Retinal pigment epithelial cell (primary cell): ENCODE data around the gene OR10A3.

Experiments used
- DNase-seq: peaks from one replicate; pipeline ENCODE4 v3.0.0-alpha.2; 2010; ENCODE audit warnings: low read depth
- H3K4me3 ChIP-seq: 2 replicates; pipeline ENCODE4 v1.5.1; 2011; ENCODE audit warnings: mild to moderate bottlenecking, low read length, control low read depth, moderate library complexity
- CTCF ChIP-seq: conservative IDR thresholded peaks from 2 replicates; pipeline ENCODE4 v1.5.1; 2011; ENCODE audit warnings: low read depth, low read length, control low read depth, inconsistent platforms

OR10A3 gene

GRCh38 chr11:7896009-7896785 is 45.3 kb downstream of the OR10A3 start:
- no peak for TF ChIP-seq CTCF
- no peak for DNase-seq

GRCh38 chr11:7894251-7894650 is 47.3 kb downstream of the OR10A3 start:
- DNase-seq, result no peak
- H3K4me3 ChIP-seq, result no peak overlapping the region
- TF ChIP-seq CTCF, result no peak

More at GRCh38 chr11:7896009-7896785, 45.3 kb downstream of the OR10A3 start:
- no peak overlapping the region for H3K4me3 ChIP-seq

- H3K4me3 ChIP-seq, result no peak overlapping the region
- no peak for TF ChIP-seq CTCF
- no peak for DNase-seq
These were observed 47.7 kb downstream of the OR10A3 start for GRCh38 chr11:7893796-7894195.

- no peak overlapping the region for H3K4me3 ChIP-seq
- peak; percentile 72 for TF ChIP-seq CTCF
- DNase-seq, result no peak
These were observed 48.7 kb downstream of the OR10A3 start for GRCh38 chr11:7892840-7893254.

- no peak overlapping the region for H3K4me3 ChIP-seq
- TF ChIP-seq CTCF, result no peak
- no peak for DNase-seq
These were observed 49.3 kb downstream of the OR10A3 start for GRCh38 chr11:7892059-7892699.

GRCh38 chr11:7890417-7891172 is 50.9 kb downstream of the OR10A3 start:
- TF ChIP-seq CTCF, result no peak
- no peak for DNase-seq

GRCh38 chr11:7889985-7890384 is 51.5 kb downstream of the OR10A3 start:
- TF ChIP-seq CTCF, result no peak
- DNase-seq, result no peak
- H3K4me3 ChIP-seq, result no peak overlapping the region

More at GRCh38 chr11:7890417-7891172, 50.9 kb downstream of the OR10A3 start:
- no peak overlapping the region for H3K4me3 ChIP-seq
